Keratinocyte (primary cell): ENCODE results near the gene CXADR.

Source experiments
- EZH2 ChIP-seq: IDR thresholded peaks from one replicate; pipeline ENCODE4 v1.6.1; 2012; ENCODE audit warnings: inconsistent platforms, mild to moderate bottlenecking, low read length, moderate library complexity
- TF ChIP-seq, protein P1 (sequence below), 3 experiments: IDR thresholded peaks in 1 of 3; conservative IDR thresholded peaks in 1 of 3; optimal IDR thresholded peaks in 1 of 3; 2 replicates in 2 of 3; 3 replicates in 1 of 3; pipeline versions ENCODE3 to v1.5.1; 2011; ENCODE audit warnings: low read length in 3 of 3, mild to moderate bottlenecking in 3 of 3, moderate library complexity in 2 of 3, control low read depth in 1 of 3, inconsistent platforms in 1 of 3; ENCODE audit not compliant: insufficient read depth in 2 of 3; ENCODE audit errors: extremely low read depth in 1 of 3

DNA sequence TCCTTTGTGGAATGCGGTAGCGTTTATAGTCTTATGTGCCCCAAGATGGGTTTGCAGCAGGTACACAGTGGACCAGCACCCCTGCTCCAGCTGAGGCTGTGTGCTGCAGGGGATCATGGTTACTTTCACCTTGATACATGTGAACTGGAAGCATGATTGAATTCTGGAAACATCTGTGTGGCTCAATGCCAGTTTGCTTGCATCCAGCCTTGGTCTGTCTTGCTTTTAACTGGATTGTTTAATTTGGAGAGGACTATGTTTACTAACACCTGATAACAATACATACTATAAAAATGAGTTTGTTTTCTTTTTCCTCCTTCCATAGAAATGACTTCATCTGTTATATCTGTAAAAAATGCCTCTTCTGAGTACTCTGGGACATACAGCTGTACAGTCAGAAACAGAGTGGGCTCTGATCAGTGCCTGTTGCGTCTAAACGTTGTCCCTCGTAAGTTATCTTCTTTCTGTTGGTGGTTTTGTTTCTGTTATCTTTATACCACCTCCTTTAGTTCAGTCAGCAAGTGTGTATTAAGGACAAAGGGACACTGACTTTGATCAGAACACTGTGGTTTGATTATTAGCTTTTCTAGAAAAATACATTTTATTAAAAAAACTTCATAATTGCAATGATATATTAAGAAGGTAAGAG lies 47.7 kb downstream of the CXADR start:
- TF ChIP-seq, protein P1, sequence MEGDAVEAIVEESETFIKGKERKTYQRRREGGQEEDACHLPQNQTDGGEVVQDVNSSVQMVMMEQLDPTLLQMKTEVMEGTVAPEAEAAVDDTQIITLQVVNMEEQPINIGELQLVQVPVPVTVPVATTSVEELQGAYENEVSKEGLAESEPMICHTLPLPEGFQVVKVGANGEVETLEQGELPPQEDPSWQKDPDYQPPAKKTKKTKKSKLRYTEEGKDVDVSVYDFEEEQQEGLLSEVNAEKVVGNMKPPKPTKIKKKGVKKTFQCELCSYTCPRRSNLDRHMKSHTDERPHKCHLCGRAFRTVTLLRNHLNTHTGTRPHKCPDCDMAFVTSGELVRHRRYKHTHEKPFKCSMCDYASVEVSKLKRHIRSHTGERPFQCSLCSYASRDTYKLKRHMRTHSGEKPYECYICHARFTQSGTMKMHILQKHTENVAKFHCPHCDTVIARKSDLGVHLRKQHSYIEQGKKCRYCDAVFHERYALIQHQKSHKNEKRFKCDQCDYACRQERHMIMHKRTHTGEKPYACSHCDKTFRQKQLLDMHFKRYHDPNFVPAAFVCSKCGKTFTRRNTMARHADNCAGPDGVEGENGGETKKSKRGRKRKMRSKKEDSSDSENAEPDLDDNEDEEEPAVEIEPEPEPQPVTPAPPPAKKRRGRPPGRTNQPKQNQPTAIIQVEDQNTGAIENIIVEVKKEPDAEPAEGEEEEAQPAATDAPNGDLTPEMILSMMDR (optimal IDR thresholded peaks at IDR 0.05 in 1 of 3, IDR thresholded peaks at IDR 0.05 in 1 of 3, conservative IDR thresholded peaks at IDR 0.05 in 1 of 3; ENCODE audit: extremely low read depth in 1 of 3, insufficient read depth in 2 of 3, low read length in 3 of 3): no peak
- TF ChIP-seq EZH2: no peak
